Stimulated activated memory B cell treated with anti-CD40 and anti-IgM and Interleukin-4, amounts not matched to agents 10 μg/mL and 1 μg/mL and 100 μg/mL, for 72 hours (primary cell): ENCODE data around the gene RAB1A.

Source experiments
- ATAC-seq: fragments of 150-1000 bp; cut with Tn5 transposase; 2 replicates; pipeline ENCODE4 v1.10.0; 2021
- H3K27ac Mint-ChIP-seq: one replicate; pipeline ENCODE4 v1.8.0; 2022; ENCODE audit warnings: mild to moderate bottlenecking, mixed read lengths
- H3K27me3 Mint-ChIP-seq: one replicate; pipeline ENCODE4 v1.8.0; 2022; ENCODE audit warnings: mixed read lengths
- H3K36me3 Mint-ChIP-seq: one replicate; pipeline ENCODE4 v1.8.0; 2022; ENCODE audit warnings: mixed read lengths
- H3K4me1 Mint-ChIP-seq: one replicate; pipeline ENCODE4 v1.8.0; 2022; ENCODE audit warnings: mixed read lengths
- H3K4me3 Mint-ChIP-seq: one replicate; pipeline ENCODE4 v1.8.0; 2022; ENCODE audit warnings: mild to moderate bottlenecking, moderate library complexity, mixed read lengths
- H3K9me3 Mint-ChIP-seq: one replicate; pipeline ENCODE4 v1.8.0; 2022; ENCODE audit warnings: mixed read lengths

RAB1A gene

DNA sequence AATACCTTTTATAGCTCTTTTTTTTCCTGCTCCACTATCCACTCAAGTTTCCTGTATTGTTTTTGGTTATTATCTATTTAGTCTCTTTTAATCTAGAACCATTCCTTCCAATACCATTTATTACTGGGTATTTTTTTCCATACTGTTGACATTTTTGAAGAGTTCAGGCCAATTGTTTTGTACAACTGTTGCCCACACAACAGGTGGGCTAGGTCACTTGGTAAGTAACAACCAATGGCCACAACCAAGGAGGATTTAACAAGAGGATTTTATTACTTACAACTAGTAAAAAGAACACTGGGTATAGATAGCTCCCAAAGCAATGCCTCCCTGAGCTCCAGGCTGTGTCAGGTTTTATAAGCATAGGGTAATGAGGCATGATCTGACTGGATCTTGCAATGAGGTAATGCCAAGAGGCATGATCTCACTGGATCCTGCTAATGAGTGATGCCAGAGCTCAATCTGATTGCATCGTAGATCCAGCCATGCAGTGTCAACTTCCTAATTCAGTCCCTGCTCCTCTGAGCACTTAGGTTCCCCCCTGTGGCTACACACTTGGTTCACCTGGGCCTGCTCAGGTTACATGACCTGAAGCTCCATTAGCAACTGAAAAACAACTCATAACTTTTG lies 80.8 kb downstream of the RAB1A start:
- Mint-ChIP-seq H3K4me1 (peaks cover 47% of the 10 kb centered on the region), H3K27ac (peak overlapping the region; percentile 37), H3K27me3 (no peaks in the 10 kb centered on the region), H3K4me3 (no peak overlapping the region), H3K9me3 (peaks cover 14% of the 10 kb centered on the region), H3K36me3 (peaks cover 74% of the 10 kb centered on the region)
- no peak for ATAC-seq

GRCh38 chr2:65046633-65047407 lies 83.1 kb downstream of the RAB1A start:
- no peak for ATAC-seq
- H3K36me3 Mint-ChIP-seq: peaks cover 77% of the 10 kb centered on the region

GRCh38 chr2:65045651-65046050 lies 84.3 kb downstream of the RAB1A start:
- H3K9me3 Mint-ChIP-seq: peaks cover 15% of the 10 kb centered on the region
- H3K36me3 Mint-ChIP-seq: peaks cover 69% of the 10 kb centered on the region
- H3K27me3 Mint-ChIP-seq: no peaks in the 10 kb centered on the region
- H3K27ac Mint-ChIP-seq: no peak overlapping the region
- ATAC-seq: no peak
- H3K4me3 Mint-ChIP-seq: no peak overlapping the region
- H3K4me1 Mint-ChIP-seq: peaks cover 15% of the 10 kb centered on the region

More at GRCh38 chr2:65046633-65047407, 83.1 kb downstream of the RAB1A start:
- peaks cover 15% of the 10 kb centered on the region for H3K9me3 Mint-ChIP-seq
- no peaks in the 10 kb centered on the region for H3K27me3 Mint-ChIP-seq
- peaks cover 24% of the 10 kb centered on the region for H3K4me1 Mint-ChIP-seq
- no peak overlapping the region for H3K4me3 Mint-ChIP-seq
- no peak overlapping the region for H3K27ac Mint-ChIP-seq

GRCh38 chr2:65044097-65044735 lies 85.7 kb downstream of the RAB1A start:
- H3K36me3 Mint-ChIP-seq: peaks cover 76% of the 10 kb centered on the region
- H3K9me3 Mint-ChIP-seq: peaks cover 15% of the 10 kb centered on the region
- ATAC-seq: no peak
- H3K4me3 Mint-ChIP-seq: no peak overlapping the region
- H3K27me3 Mint-ChIP-seq: no peaks in the 10 kb centered on the region
- peak overlapping the region; percentile 23 for H3K27ac Mint-ChIP-seq
- H3K4me1 Mint-ChIP-seq: peaks cover 26% of the 10 kb centered on the region

GRCh38 chr2:65043001-65043400 lies 86.9 kb downstream of the RAB1A start:
- no peak for ATAC-seq
- Mint-ChIP-seq H3K27me3 (no peaks in the 10 kb centered on the region), H3K36me3 (peaks cover 72% of the 10 kb centered on the region), H3K9me3 (peaks cover 11% of the 10 kb centered on the region), H3K4me3 (no peak overlapping the region), H3K27ac (no peak overlapping the region), H3K4me1 (peaks cover 20% of the 10 kb centered on the region)

DNA sequence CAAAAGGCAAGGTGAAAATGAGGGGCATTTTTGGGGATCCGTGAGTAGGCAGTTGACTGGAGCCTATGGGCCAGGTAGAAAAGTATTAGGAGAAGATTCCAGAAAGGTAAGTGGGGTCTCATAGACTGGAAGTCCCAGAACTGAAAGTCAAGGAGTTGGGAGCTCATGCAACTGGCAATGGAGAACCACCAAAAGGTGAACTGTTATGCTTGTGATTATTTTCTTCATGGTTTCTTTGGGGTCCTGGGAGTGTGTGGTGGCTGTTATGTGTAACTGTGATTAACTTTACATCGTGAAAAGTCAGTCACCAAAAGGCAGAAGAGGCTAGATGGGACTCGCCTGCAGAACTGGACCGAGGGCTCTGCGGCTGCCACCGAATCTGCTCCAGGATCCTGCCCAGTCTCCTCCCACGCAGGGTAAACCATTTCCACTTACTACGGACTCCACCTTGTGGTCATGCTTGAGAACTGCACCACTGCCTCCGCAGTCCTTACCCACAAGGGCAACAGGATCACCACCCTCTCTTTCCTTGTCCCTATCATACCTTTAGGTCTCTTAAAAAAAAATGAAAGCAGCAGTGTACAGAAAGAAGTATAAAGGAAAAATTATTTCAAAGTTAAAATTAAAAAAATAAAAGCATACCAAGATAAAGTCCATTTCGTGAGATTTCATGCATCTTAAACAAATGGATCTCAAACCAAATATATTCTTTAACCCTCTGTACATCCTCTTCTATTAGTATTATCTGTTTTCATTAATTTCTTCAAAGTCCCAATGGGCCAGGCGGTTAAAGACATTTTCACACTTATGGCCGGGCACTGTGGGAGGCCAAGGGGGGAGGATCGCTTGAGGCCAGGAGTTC lies 89.3 kb downstream of the RAB1A start:
- Mint-ChIP-seq H3K9me3 (peaks cover 11% of the 10 kb centered on the region), H3K4me3 (no peak overlapping the region), H3K4me1 (peaks cover 25% of the 10 kb centered on the region), H3K27me3 (no peaks in the 10 kb centered on the region), H3K36me3 (peaks cover 62% of the 10 kb centered on the region), H3K27ac (no peak overlapping the region)
- ATAC-seq: peak; percentile 82

- Mint-ChIP-seq H3K9me3 (peaks cover 5% of the 10 kb centered on the region), H3K27ac (no peak overlapping the region), H3K4me1 (peaks cover 22% of the 10 kb centered on the region), H3K4me3 (no peak overlapping the region), H3K36me3 (peaks cover 52% of the 10 kb centered on the region), H3K27me3 (no peaks in the 10 kb centered on the region)
- ATAC-seq: no peak
Measured at GRCh38 chr2:65039640-65040039, 90.3 kb downstream of the RAB1A start.

DNA sequence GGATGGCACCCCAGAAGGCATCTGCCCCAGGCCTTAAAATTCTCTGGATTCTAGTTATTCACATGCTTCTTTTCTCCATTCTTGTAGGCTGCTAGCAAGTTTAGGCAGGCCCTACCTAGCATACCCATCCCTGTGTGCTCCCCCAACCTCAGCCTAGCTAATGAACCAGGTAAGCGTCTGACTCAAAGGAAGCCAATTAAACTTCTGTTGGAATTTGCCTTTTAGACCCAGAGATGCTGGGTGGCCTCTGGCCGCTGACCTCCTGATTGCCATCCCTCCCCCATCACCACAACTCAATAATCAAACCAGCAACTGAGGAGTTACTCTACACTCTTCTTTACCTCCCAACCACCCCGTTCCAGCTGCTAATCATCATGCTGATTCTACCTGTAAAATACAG lies 92.7 kb downstream of the RAB1A start:
- peaks cover 43% of the 10 kb centered on the region for H3K36me3 Mint-ChIP-seq
- H3K27me3 Mint-ChIP-seq: no peaks in the 10 kb centered on the region
- no peaks in the 10 kb centered on the region for H3K9me3 Mint-ChIP-seq
- H3K4me3 Mint-ChIP-seq: no peak overlapping the region
- H3K4me1 Mint-ChIP-seq: peaks cover 40% of the 10 kb centered on the region
- ATAC-seq: no peak
- peak overlapping the region; percentile 28 for H3K27ac Mint-ChIP-seq
